Camera-type eye (tissue), 1 donor: ENCODE results near the gene GOLGB1. TPM values are rescaled to one million over a fixed set of nuclear protein-coding genes. Genes with fewer than 3 reads are reported as not detected.

ENCODE experiments used
- total RNA-seq: library from RNA; depleted of rRNA; stranded (reverse); fragments of >200 nt; gene quantifications from one replicate; pipeline ENCODE4 v1.2.3, GENCODE V29; 2014

The GOLGB1 gene
- total RNA-seq: 90.4 TPM

DNA sequence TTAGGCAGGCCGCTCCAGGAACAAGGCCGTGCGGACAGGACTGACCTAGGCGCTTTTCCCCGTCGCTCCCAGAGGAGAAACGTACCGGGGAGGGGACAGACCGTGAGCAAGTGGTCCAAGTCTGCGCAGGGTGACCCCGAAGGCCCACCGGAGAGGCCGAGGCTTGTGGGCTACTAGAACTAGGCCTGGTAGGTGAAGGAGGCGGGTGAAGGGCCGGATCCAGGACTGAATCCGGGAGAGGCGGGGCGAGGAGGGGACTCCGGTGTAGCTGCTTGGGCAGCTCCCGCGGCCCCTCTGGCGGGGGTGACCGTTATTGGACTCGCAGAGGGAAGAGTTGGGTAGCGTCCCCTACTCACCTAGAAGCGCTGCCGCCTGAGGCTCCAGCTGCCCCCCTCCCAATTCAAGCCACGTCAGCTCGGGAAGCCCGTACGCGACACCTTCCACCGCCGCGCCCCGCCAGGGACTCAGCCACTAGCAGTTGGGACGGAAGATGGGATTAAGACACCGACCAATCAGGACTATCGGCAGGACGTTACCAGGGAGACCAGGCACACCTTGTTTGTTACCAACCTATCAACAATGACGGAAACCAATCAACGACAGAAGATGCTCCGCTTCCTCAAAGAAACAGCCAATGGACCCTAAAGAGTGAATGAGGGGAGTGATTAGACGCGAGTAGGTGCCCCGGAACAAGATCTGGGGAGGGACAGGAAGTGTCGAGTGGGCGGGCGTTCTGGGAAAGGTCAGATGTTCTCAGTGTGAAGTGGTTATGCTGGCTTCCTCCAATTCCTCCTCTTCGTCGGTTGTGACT, at the start of gene GOLGB1:
TSS of gene GOLGB1 (minus strand) at position 466 of the 811 bp plus-strand sequence. CDS start 18,770 bp downstream, outside the sequence.

GRCh38 chr3:121660356-121661171, 89.0 kb downstream of the GOLGB1 start, which contains the start of gene HCLS1:
HCLS1 (minus strand) TSS chr3:121660903; CDS start chr3:121658347, 2,556 bp downstream.

Other genes with a start within 250 kb of the GOLGB1 start
- gene POLQ, start 203.8 kb downstream of the GOLGB1 start, total RNA-seq: 5.6 TPM
- gene ARGFX, start 181.8 kb downstream of the GOLGB1 start, total RNA-seq: not detected
- gene FBXO40, start 156.4 kb downstream of the GOLGB1 start, total RNA-seq: 0.22 TPM
- gene HCLS1, start 88.8 kb downstream of the GOLGB1 start, total RNA-seq: 7.0 TPM
- gene IQCB1, start 85.3 kb upstream of the GOLGB1 start, total RNA-seq: 46.8 TPM
- 16.3 TPM for gene EAF2, start 85.5 kb upstream of the GOLGB1 start, total RNA-seq
- gene SLC15A2, start 144.7 kb upstream of the GOLGB1 start, total RNA-seq: 28.6 TPM